K562 (cell line): ENCODE data around the gene SLC24A3. TPM values are rescaled to one million over a fixed set of nuclear protein-coding genes. Genes with fewer than 3 reads are reported as not detected.

Source experiments
- ATAC-seq: fragments of 200-7000 bp; cut with Tn5 transposase; 3 replicates; pipeline ENCODE4 v1.9.1; 2020; ENCODE audit warnings: moderate library complexity
- BruUV-seq: library from RNA; stranded (reverse); fragments of 400-500 nt; replicated peaks from 2 replicates; lab custom pipeline; 2021; lab: Mats Ljungman, UMichigan
- CTCF ChIA-PET: fragments of 300-600 bp; formaldehyde crosslinking; extraction: SDS; loops from one replicate; lab custom pipeline; 2021; ENCODE audit warnings: low intra/inter-chr PET ratio; lab: Yijun Ruan, JAX
- POLR2A ChIA-PET: fragments of 300-600, 350-650 bp; sonication (Branson Sonifier 250); formaldehyde crosslinking; extraction: SDS; loops from one replicate; lab custom pipeline; 2021; ENCODE audit warnings: antibody characterized with exemption, inconsistent platforms; lab: Yijun Ruan, JAX
- DNase-seq, 4 experiments: peaks; one replicate each; pipeline versions ENCODE4 v3.0.0 to v3.0.0-alpha.2; 2011 to 2018; ENCODE audit warnings: low spot score in 3 of 4, mixed read lengths in 3 of 4; ENCODE audit errors: extremely low read depth in 1 of 4
- FAIRE-seq: peaks from 2 replicates; lab custom pipeline; 2011; peaks lifted over from hg19 to GRCh38; lab: Jason Lieb, UNC
- H2AFZ ChIP-seq: 2 replicates; pipeline ENCODE4 v1.6.0; 2011; ENCODE audit warnings: low read depth, low read length, control low read depth, inconsistent platforms
- H3K27ac ChIP-seq: fragments of 200-600 bp; 3 replicates; pipeline ENCODE4 v1.8.0; 2011; ENCODE audit warnings: low read depth, mild to moderate bottlenecking, control low read depth, inconsistent platforms, low read length, moderate library complexity, mixed read lengths; ENCODE audit errors: extremely low read depth
- H3K27me3 ChIP-seq, 2 experiments: fragments of 300-600 bp in 1 of 2; 2 replicates in 1 of 2; 3 replicates in 1 of 2; pipeline versions ENCODE4 v1.6.0 to v1.8.0; 2011; ENCODE audit warnings: inconsistent platforms in 2 of 2, low read length in 2 of 2, mild to moderate bottlenecking in 1 of 2, mixed read lengths in 1 of 2, moderate library complexity in 1 of 2; ENCODE audit not compliant: control insufficient read depth in 2 of 2, insufficient read depth in 2 of 2
- H3K36me3 ChIP-seq: fragments of 300-600 bp; 3 replicates; pipeline ENCODE4 v1.8.0; 2011; ENCODE audit warnings: mild to moderate bottlenecking, low read length, inconsistent platforms; ENCODE audit not compliant: control insufficient read depth, insufficient read depth
- H3K4me1 ChIP-seq, 2 experiments: fragments of 200-600 bp in 1 of 2; replicated peaks in 1 of 2; 2 replicates in 1 of 2; 3 replicates in 1 of 2; pipeline versions ENCODE4 v1.5.1 to v1.8.0; 2011; ENCODE audit warnings: inconsistent platforms in 2 of 2, low read length in 2 of 2, mild to moderate bottlenecking in 1 of 2, mixed read lengths in 1 of 2, moderate library complexity in 1 of 2; ENCODE audit not compliant: control insufficient read depth in 2 of 2, insufficient read depth in 2 of 2
- H3K4me2 ChIP-seq: 2 replicates; pipeline ENCODE4 v1.6.1; 2011; ENCODE audit warnings: low read length, control low read depth, inconsistent platforms, mixed read lengths; ENCODE audit not compliant: insufficient read depth
- H3K4me3 ChIP-seq: fragments of 200-600 bp; sonication (generic), shearing (Covaris generic); 2 replicates; pipeline ENCODE4 v1.5.1; 2016; ENCODE audit warnings: control low read depth, inconsistent platforms
- H3K79me2 ChIP-seq: fragments of 200-600 bp; 3 replicates; pipeline ENCODE4 v1.8.0; 2011; ENCODE audit warnings: low read length, inconsistent platforms; ENCODE audit not compliant: control insufficient read depth, insufficient read depth
- H3K9ac ChIP-seq, 2 experiments: 2 replicates each; pipeline versions ENCODE4 v1.6.0 to v1.6.1; 2011; ENCODE audit warnings: low read depth in 2 of 2, low read length in 2 of 2, control low read depth in 1 of 2, inconsistent platforms in 1 of 2, mild to moderate bottlenecking in 1 of 2, mixed read lengths in 1 of 2; ENCODE audit not compliant: insufficient read depth in 1 of 2
- H3K9me1 ChIP-seq: one replicate; pipeline ENCODE4 v1.6.0; 2011; ENCODE audit warnings: inconsistent platforms, mild to moderate bottlenecking, low read length, moderate library complexity; ENCODE audit not compliant: control insufficient read depth, insufficient read depth
- H3K9me3 ChIP-seq: replicated peaks from 2 replicates; pipeline ENCODE4 v1.5.1; 2011; ENCODE audit warnings: low read depth, low read length, inconsistent platforms; ENCODE audit not compliant: control insufficient read depth, insufficient read depth
- H4K20me1 ChIP-seq: replicated peaks from 2 replicates; pipeline ENCODE4 v1.6.1; 2011; ENCODE audit warnings: low read length, inconsistent platforms, mixed read lengths; ENCODE audit not compliant: control insufficient read depth, insufficient read depth
- HCFC1 ChIP-seq: IDR thresholded peaks from 2 replicates; pipeline ENCODE4 v1.6.1; 2012; ENCODE audit warnings: low read depth, low read length, improper control_type of control experiment
- RFX1 ChIP-seq: fragments of 450-650 bp; IDR thresholded peaks from 2 replicates; pipeline ENCODE4 v1.6.1; 2016; ENCODE audit warnings: mild to moderate bottlenecking, moderate library complexity
- STAG1 ChIP-seq: sonication (generic); formaldehyde crosslinking; IDR thresholded peaks from 2 replicates; pipeline ENCODE4 v1.5.0; 2020; ENCODE audit warnings: missing genetic modification reagents, borderline replicate concordance
- TBL1XR1 ChIP-seq, 2 experiments: IDR thresholded peaks; 2 replicates each; pipeline ENCODE4 v1.6.1; 2012; ENCODE audit warnings: improper control_type of control experiment in 2 of 2, low read length in 2 of 2, mild to moderate bottlenecking in 1 of 2
- ZNF24 ChIP-seq: fragments of 450-650 bp; IDR thresholded peaks from 2 replicates; pipeline ENCODE4 v1.6.1; 2016
- WGBS: fragments of 100-300 bp; shearing (Covaris generic); methylation state at CpG from one replicate; pipeline ENCODE4 v1.1.6; 2016; ENCODE audit warnings: low coverage, mixed read lengths; ENCODE audit not compliant: insufficient coverage; ENCODE audit errors: missing lambda C conversion rate; 5-methylcytosine and 5-hydroxymethylcytosine counted together
- in situ Hi-C: fragments of 300-500 bp; cut with MboI; formaldehyde crosslinking; loops from 4 replicates; pipeline ENCODE4 v1.15.0; 2018; ENCODE audit warnings: inconsistent platforms, mixed read lengths
- intact Hi-C: fragments of 100-400 bp; cut with micrococcal nuclease; formaldehyde crosslinking; loops from 2 replicates; pipeline ENCODE4 v1.14.2; 2022
- polyA plus RNA-seq, 8 experiments: library from polyadenylated mRNA; depleted of rRNA in 4 of 8; stranded (reverse) in 5 of 8; unstranded in 3 of 8; fragments of >200 nt; fragmentation: Nextera tagmentation in 2 of 8; fragmentation: Illumina TruSeq in 1 of 8; extraction: Ambion mirVana in 2 of 8; extraction: Trizol in 1 of 8; gene quantifications; 2 replicates each; pipeline versions ENCODE4 v1.2.1 to v1.2.3, GENCODE V29; 2011 to 2014; ENCODE audit warnings: inconsistent platforms in 1 of 8, missing spikeins in 1 of 8
- total RNA-seq, 7 experiments: library from RNA; depleted of rRNA in 6 of 7; stranded (reverse); fragments of >200 nt in 6 of 7; fragmentation: Illumina TruSeq in 2 of 7; extraction: Trizol in 2 of 7; gene quantifications; 2 replicates each; pipeline versions ENCODE4 v1.2.1 to v1.2.3, GENCODE V29; 2011 to 2021; ENCODE audit warnings: low replicate concordance in 1 of 7
- TF ChIP-seq, protein P1 (sequence below): fragments of 250-450 bp; sonication (Bioruptor Pico); IDR thresholded peaks from 2 replicates; pipeline ENCODE4 v1.4.0; 2020; ENCODE audit warnings: mild to moderate bottlenecking
- TF ChIP-seq, protein P2 (sequence below): fragments of 450-650 bp; formaldehyde crosslinking; IDR thresholded peaks from 2 replicates; pipeline ENCODE4 v1.4.0; 2020; ENCODE audit warnings: mild to moderate bottlenecking, moderate library complexity
- TF ChIP-seq, protein P3 (sequence below): sonication (generic); formaldehyde crosslinking; IDR thresholded peaks from 2 replicates; pipeline ENCODE4 v1.5.0; 2020; ENCODE audit warnings: missing genetic modification reagents

SLC24A3 gene
- total and polyA plus RNA-seq, 9 of the 15 experiments (the other 6 are each of a cell fraction or from before 2014, with no cell fraction given) = not detected

DNA sequence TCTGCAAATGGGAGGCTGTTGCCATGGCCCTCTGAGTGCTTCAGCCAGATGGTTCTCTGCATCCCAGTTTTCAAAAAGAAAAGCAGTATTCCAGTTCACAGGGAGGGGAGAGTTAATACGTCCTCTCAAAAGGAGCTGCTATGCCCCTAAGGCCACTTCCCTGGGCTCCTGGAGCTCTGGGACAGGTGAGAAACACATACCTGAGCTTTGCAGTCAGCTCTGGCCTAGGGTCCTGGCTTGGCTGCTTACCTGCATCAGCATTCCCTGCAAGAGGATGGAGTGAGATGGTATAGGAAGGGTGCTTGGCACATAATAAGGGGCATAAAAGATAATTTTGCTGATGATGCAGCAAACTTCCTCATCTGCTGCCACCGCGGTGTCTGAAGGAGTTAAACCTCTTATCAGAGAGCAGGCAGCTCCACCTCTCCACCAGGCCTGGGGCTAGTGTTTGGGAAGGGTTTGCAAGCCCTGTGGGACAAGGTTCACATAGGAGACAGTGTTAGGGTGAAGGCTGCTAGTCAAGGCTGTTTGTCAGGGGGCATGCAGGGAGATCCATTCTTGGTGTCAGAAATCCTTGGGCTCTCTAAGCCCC, 62.7 kb downstream of the SLC24A3 start:
- H3K36me3 ChIP-seq = no peaks in the 10 kb centered on the region
- no peaks in the 10 kb centered on the region for H3K9me1 ChIP-seq
- ChIA-PET CTCF (no interaction called here), POLR2A (interaction anchor here (0.6 kb wide), 1 partner anchor 935 kb away, joined by 3 read pairs; no protein-coding TSS in a partner anchor)
- no peak for FAIRE-seq
- H3K4me2 ChIP-seq = no peak overlapping the region
- H3K4me3 ChIP-seq = no peak overlapping the region
- H3K9me3 ChIP-seq = no peaks in the 10 kb centered on the region
- intact Hi-C loops (no loop called here), in situ Hi-C loops (no loop called here)
- no peak overlapping the region for H2AFZ ChIP-seq
- ATAC-seq = no peak
- BruUV-seq = no TSS peak
- H3K27me3 ChIP-seq = no peaks in the 10 kb centered on the region
- DNase-seq = no peak
- no peaks in the 10 kb centered on the region for H3K4me1 ChIP-seq
- no peak overlapping the region for H3K27ac ChIP-seq
- 0% methylated on average over 3 of the region's 3 CpGs for WGBS
- H4K20me1 ChIP-seq = no peaks in the 10 kb centered on the region
- no peak overlapping the region for H3K9ac ChIP-seq
- TF ChIP-seq HCFC1 (no peak), RFX1 (no peak), STAG1 (CRISPR knock-in tag) (no peak), ZNF24 (no peak), TBL1XR1 (IDR thresholded peaks at IDR 0.05; ENCODE audit: low read length in 2 of 2) (no peak)
- TF ChIP-seq, protein P1, sequence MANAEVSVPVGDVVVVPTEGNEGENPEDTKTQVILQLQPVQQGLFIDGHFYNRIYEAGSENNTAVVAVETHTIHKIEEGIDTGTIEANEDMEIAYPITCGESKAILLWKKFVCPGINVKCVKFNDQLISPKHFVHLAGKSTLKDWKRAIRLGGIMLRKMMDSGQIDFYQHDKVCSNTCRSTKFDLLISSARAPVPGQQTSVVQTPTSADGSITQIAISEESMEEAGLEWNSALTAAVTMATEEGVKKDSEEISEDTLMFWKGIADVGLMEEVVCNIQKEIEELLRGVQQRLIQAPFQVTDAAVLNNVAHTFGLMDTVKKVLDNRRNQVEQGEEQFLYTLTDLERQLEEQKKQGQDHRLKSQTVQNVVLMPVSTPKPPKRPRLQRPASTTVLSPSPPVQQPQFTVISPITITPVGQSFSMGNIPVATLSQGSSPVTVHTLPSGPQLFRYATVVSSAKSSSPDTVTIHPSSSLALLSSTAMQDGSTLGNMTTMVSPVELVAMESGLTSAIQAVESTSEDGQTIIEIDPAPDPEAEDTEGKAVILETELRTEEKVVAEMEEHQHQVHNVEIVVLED (CRISPR knock-in tag) = no peak
- TF ChIP-seq, protein P2, sequence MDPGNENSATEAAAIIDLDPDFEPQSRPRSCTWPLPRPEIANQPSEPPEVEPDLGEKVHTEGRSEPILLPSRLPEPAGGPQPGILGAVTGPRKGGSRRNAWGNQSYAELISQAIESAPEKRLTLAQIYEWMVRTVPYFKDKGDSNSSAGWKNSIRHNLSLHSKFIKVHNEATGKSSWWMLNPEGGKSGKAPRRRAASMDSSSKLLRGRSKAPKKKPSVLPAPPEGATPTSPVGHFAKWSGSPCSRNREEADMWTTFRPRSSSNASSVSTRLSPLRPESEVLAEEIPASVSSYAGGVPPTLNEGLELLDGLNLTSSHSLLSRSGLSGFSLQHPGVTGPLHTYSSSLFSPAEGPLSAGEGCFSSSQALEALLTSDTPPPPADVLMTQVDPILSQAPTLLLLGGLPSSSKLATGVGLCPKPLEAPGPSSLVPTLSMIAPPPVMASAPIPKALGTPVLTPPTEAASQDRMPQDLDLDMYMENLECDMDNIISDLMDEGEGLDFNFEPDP (CRISPR knock-in tag) = no peak
- TF ChIP-seq, protein P3, sequence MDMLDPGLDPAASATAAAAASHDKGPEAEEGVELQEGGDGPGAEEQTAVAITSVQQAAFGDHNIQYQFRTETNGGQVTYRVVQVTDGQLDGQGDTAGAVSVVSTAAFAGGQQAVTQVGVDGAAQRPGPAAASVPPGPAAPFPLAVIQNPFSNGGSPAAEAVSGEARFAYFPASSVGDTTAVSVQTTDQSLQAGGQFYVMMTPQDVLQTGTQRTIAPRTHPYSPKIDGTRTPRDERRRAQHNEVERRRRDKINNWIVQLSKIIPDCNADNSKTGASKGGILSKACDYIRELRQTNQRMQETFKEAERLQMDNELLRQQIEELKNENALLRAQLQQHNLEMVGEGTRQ (CRISPR knock-in tag) = no peak
- H3K79me2 ChIP-seq = no peaks in the 10 kb centered on the region
